K562 (cell line): ENCODE data around the gene ARHGAP26. TPM values are rescaled to one million over a fixed set of nuclear protein-coding genes. Genes with fewer than 3 reads are reported as not detected.

ENCODE experiments used
- ELK1 ChIP-seq: sonication (generic); formaldehyde crosslinking; IDR thresholded peaks from 2 replicates; pipeline ENCODE4 v1.8.1; 2022; ENCODE audit warnings: missing genetic modification reagents
- FOXA3 ChIP-seq, 2 experiments: fragments of 450-650 bp in 1 of 2; sonication (generic) in 1 of 2; formaldehyde crosslinking; IDR thresholded peaks in 1 of 2; conservative IDR thresholded peaks in 1 of 2; 2 replicates each; pipeline versions ENCODE4 v1.4.0 to v1.8.0; 2020 to 2022; ENCODE audit warnings: mild to moderate bottlenecking in 2 of 2, missing genetic modification reagents in 1 of 2
- LCOR ChIP-seq: sonication (generic); formaldehyde crosslinking; IDR thresholded peaks from 2 replicates; pipeline ENCODE4 v1.8.0; 2022; ENCODE audit warnings: mild to moderate bottlenecking, missing genetic modification reagents
- MIER1 ChIP-seq: fragments of 450-650 bp; IDR thresholded peaks from 2 replicates; pipeline ENCODE4 v1.6.1; 2016; ENCODE audit warnings: antibody characterized with exemption, mild to moderate bottlenecking, low read depth
- MNT ChIP-seq, 2 experiments: fragments of 450-650 bp; conservative IDR thresholded peaks; 2 replicates each; pipeline ENCODE4 v1.6.1; 2017; ENCODE audit warnings: mild to moderate bottlenecking in 2 of 2, moderate library complexity in 2 of 2
- NELFE ChIP-seq: IDR thresholded peaks from 2 replicates; pipeline ENCODE4 v1.6.1; 2011; ENCODE audit warnings: mild to moderate bottlenecking; ENCODE audit not compliant: insufficient read depth, insufficient read length
- ZBTB11 ChIP-seq, 3 experiments: fragments of 200-800 bp in 1 of 3; fragments of 250-450 bp in 1 of 3; fragments of 450-650 bp in 1 of 3; sonication (Bioruptor Pico) in 1 of 3; sonication (Bioruptor generic) in 1 of 3; formaldehyde crosslinking in 1 of 3; IDR thresholded peaks; 2 replicates each; pipeline versions ENCODE4 v1.6.1 to v1.8.0; 2016 to 2022; ENCODE audit warnings: mild to moderate bottlenecking in 2 of 3, missing genetic modification characterization in 2 of 3, missing compliant biosample characterization in 1 of 3, moderate library complexity in 1 of 3
- ZBTB40 ChIP-seq, 2 experiments: fragments of 450-650 bp in 1 of 2; sonication (generic) in 1 of 2; formaldehyde crosslinking in 1 of 2; IDR thresholded peaks; 2 replicates each; pipeline versions ENCODE4 v1.7.1 to v1.9.0; 2016 to 2022; ENCODE audit warnings: inconsistent platforms in 1 of 2, mild to moderate bottlenecking in 1 of 2, missing genetic modification reagents in 1 of 2
- ZNF778 ChIP-seq: fragments of 450-650 bp; formaldehyde crosslinking; IDR thresholded peaks from 2 replicates; pipeline ENCODE4 v1.4.0; 2020; ENCODE audit warnings: mild to moderate bottlenecking, moderate library complexity
- polyA plus RNA-seq, 8 experiments: library from polyadenylated mRNA; depleted of rRNA in 4 of 8; stranded (reverse) in 5 of 8; unstranded in 3 of 8; fragments of >200 nt; fragmentation: Nextera tagmentation in 2 of 8; fragmentation: Illumina TruSeq in 1 of 8; extraction: Ambion mirVana in 2 of 8; extraction: Trizol in 1 of 8; gene quantifications; 2 replicates each; pipeline versions ENCODE4 v1.2.1 to v1.2.3, GENCODE V29; 2011 to 2014; ENCODE audit warnings: inconsistent platforms in 1 of 8, missing spikeins in 1 of 8
- total RNA-seq, 7 experiments: library from RNA; depleted of rRNA in 6 of 7; stranded (reverse); fragments of >200 nt in 6 of 7; fragmentation: Illumina TruSeq in 2 of 7; extraction: Trizol in 2 of 7; gene quantifications; 2 replicates each; pipeline versions ENCODE4 v1.2.1 to v1.2.3, GENCODE V29; 2011 to 2021; ENCODE audit warnings: low replicate concordance in 1 of 7

Gene ARHGAP26
- total and polyA plus RNA-seq, 9 of the 15 experiments (the other 6 are each of a cell fraction or from before 2014, with no cell fraction given): 0.13 to 1.1 (median 0.55) TPM

- no peak for TF ChIP-seq ZBTB40 (IDR thresholded peaks at IDR 0.05)
- no peak for TF ChIP-seq ZBTB40 (CRISPR knock-in tag; IDR thresholded peaks at IDR 0.05)
- TF ChIP-seq ELK1 (CRISPR knock-in tag): no peak
- TF ChIP-seq FOXA3 (CRISPR knock-in tag; conservative IDR thresholded peaks at IDR 0.05 in 1 of 2, IDR thresholded peaks at IDR 0.05 in 1 of 2): no peak
- TF ChIP-seq LCOR: no peak
- TF ChIP-seq ZNF778 (CRISPR knock-in tag): no peak
- no peak for TF ChIP-seq NELFE
- no peak for TF ChIP-seq ZBTB11 (CRISPR knock-in tag; IDR thresholded peaks at IDR 0.05)
- TF ChIP-seq MIER1: no peak
- TF ChIP-seq MNT (conservative IDR thresholded peaks at IDR 0.05): no peak
These were observed 287.4 kb downstream of the ARHGAP26 start (continued) for GRCh38 chr5:143057580-143057999.
